Fibroblast of mammary gland (primary cell): Measurements from ENCODE around the gene CPT1C.
"Not testable (repeated sequence)": the region's sequence is repeated elsewhere in the genome, so short reads cannot be mapped to it uniquely, and the experiment has no call there.

Experiments used
- DNase-seq: peaks from one replicate; pipeline ENCODE4 v3.0.0-alpha.2; 2010; ENCODE audit warnings: low read depth
- H3K4me3 ChIP-seq: 2 replicates; pipeline ENCODE4 v1.5.1; 2011; ENCODE audit warnings: low read depth, mild to moderate bottlenecking, low read length, moderate library complexity; ENCODE audit not compliant: control insufficient read depth
- CTCF ChIP-seq: conservative IDR thresholded peaks from 2 replicates; pipeline ENCODE4 v1.5.1; 2011; ENCODE audit warnings: low read depth, low read length, inconsistent platforms; ENCODE audit not compliant: control insufficient read depth, insufficient read depth

Gene CPT1C

GRCh38 chr19:49718991-49719390, 28.1 kb downstream of the CPT1C start:
- H3K4me3 ChIP-seq, result no peak overlapping the region
- TF ChIP-seq CTCF, result no peak
- DNase-seq, result no peak

- DNase-seq, result not testable (repeated sequence)
Observed at GRCh38 chr19:49719420-49719819, 28.5 kb downstream of the CPT1C start.

GRCh38 chr19:49727217-49728030, 36.5 kb downstream of the CPT1C start:
- DNase-seq, result peak; percentile 86
- H3K4me3 ChIP-seq, result peak overlapping the region; percentile 4
- no peak for TF ChIP-seq CTCF

More at GRCh38 chr19:49719420-49719819, 28.5 kb downstream of the CPT1C start:
- H3K4me3 ChIP-seq, result not testable (repeated sequence)

GRCh38 chr19:49730166-49730565, 39.2 kb downstream of the CPT1C start:
- no peak overlapping the region for H3K4me3 ChIP-seq
- TF ChIP-seq CTCF, result no peak
- DNase-seq, result no peak

- H3K4me3 ChIP-seq, result no peak overlapping the region
Observed at GRCh38 chr19:49738268-49738667, 47.4 kb downstream of the CPT1C start.

GRCh38 chr19:49739098-49739497, 48.2 kb downstream of the CPT1C start:
- no peak for DNase-seq
- no peak overlapping the region for H3K4me3 ChIP-seq
- TF ChIP-seq CTCF, result no peak

More at GRCh38 chr19:49738268-49738667, 47.4 kb downstream of the CPT1C start:
- DNase-seq, result no peak
- TF ChIP-seq CTCF, result no peak

- no peak for TF ChIP-seq CTCF
- DNase-seq, result peak; percentile 34
- H3K4me3 ChIP-seq, result no peak overlapping the region
Observed at GRCh38 chr19:49739933-49740332, 49.0 kb downstream of the CPT1C start.
